NK-92 (cell line): ENCODE results near the gene NDUFA13.

Source experiments
- DNase-seq: peaks from one replicate; lab custom pipeline; 2025; ENCODE audit not compliant: unreplicated experiment; lab: John Stamatoyannopoulos, UW

The NDUFA13 gene

GRCh38 chr19:19566306-19566705, 50.3 kb downstream of the NDUFA13 start:
- no peak for DNase-seq

GRCh38 chr19:19567391-19567790, 51.4 kb downstream of the NDUFA13 start:
- no peak for DNase-seq

GRCh38 chr19:19568802-19569756, 53.1 kb downstream of the NDUFA13 start:
- no peak for DNase-seq

GRCh38 chr19:19570571-19570970, 54.5 kb downstream of the NDUFA13 start:
- DNase-seq = no peak

- no peak for DNase-seq
Observed at GRCh38 chr19:19571071-19571786, 55.2 kb downstream of the NDUFA13 start.

- no peak for DNase-seq
Observed at GRCh38 chr19:19575411-19575810, 59.4 kb downstream of the NDUFA13 start.
